ENCODE measurements around the gene CCDC190. TPM values are rescaled to one million over a fixed set of nuclear protein-coding genes. Genes with fewer than 3 reads are reported as not detected.
"Not testable (repeated sequence)": the region's sequence is repeated elsewhere in the genome, so short reads cannot be mapped to it uniquely, and the experiment has no call there.

The CCDC190 gene
- polyA plus RNA-seq, 3 donors: 0.10 TPM; not detected in 2

DNA sequence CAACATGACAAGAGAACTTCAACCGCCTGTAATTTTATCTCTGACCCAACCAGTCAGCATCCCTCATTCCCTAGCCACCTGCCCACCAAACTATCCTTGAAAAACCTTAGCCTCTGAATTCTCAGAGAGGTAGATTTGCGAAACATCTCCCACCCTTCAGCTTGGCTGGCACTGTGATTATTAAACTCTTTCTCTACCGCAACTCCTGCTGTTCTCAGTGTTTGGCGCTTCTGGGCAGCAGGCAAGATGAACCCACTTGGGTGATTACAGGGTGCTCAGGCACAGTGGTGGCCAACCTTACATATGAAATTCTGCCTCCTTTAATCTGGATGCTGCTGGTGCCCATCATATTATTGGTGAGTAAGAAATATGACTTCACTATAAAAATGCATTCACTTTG is 22.1 kb downstream of the CCDC190 start:
- no peak for DNase-seq (ENCODE audit: low read depth in 3 of 3, low spot score in 2 of 3)

DNA sequence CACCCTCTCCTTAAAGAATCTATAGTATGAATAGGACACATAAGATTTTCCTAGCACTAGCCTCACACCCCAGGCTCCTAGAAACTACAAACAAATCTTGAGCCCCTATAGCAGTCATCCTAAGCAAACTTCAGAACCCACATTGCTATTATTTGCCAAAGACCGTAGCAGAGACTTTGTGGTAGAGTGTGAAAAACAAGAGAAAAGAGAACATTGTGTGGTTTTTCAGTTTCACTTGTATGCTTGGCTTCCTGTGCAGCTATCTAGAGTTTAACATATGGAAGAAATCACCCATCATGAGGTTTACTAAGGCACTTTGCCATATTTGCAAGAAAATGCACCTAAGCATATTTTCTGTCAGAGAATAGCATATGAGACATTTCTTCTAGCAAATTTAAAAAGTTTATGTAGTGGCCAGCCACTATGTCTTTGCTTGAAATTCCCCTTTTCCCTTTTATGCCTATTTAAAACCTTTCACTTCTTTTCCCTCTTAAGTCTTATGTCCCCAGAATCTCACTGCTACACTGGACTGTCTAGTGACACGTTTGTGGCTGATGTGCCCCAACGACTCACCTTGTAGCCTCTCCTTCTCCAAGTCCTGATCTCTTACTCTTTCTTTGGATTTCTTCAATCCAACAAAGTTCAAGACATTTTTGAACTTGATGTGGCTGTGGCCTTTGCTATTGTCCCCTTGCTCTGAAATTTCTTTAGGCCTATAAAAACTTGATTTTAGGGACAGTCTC is 25.6 kb downstream of the CCDC190 start:
- no peak for DNase-seq (ENCODE audit: low read depth in 3 of 3, low spot score in 2 of 3)

DNA sequence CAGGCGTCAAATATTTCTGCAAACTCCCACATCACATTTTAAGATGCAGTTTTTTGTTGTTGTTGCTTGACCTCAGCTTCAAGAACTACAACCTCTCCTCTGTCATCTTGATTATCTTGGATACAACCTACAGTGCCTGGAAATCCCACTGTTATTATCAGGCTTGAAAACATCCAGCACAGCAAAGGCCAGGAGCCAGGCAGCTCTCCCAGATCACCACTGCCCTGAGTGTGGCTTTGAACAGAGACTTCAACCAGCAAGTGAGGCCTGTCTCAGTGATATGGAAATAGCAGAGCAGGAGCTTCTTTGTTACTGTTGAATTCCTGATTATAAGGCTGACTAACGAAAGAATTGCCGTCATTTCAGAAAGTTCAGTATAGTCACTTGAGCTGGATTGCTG is 28.5 kb downstream of the CCDC190 start:
- DNase-seq (ENCODE audit: low read depth in 3 of 3, low spot score in 2 of 3): no peak

DNA sequence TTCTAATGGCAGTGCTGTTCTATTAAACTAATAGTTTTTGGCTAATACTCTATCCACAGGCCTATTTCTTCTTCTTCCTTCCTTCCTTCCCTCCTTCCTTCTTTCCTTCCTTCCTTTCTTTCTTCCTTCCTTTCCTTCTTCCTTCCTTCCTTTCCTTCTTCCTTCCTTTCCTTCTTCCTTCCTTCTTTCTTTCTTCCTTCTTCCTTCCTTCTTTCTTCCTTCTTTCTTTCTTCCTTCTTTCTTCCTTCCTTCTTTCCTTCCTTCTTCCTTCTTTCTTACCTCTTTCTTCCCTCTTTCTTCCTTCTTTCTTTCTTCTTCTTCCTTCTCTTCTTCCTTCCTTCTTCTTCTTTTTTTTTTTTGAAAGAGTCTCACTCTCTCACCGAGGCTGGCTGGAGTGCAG is 31.7 kb downstream of the CCDC190 start:
- no peak for DNase-seq (ENCODE audit: low read depth in 3 of 3, low spot score in 2 of 3)

DNA sequence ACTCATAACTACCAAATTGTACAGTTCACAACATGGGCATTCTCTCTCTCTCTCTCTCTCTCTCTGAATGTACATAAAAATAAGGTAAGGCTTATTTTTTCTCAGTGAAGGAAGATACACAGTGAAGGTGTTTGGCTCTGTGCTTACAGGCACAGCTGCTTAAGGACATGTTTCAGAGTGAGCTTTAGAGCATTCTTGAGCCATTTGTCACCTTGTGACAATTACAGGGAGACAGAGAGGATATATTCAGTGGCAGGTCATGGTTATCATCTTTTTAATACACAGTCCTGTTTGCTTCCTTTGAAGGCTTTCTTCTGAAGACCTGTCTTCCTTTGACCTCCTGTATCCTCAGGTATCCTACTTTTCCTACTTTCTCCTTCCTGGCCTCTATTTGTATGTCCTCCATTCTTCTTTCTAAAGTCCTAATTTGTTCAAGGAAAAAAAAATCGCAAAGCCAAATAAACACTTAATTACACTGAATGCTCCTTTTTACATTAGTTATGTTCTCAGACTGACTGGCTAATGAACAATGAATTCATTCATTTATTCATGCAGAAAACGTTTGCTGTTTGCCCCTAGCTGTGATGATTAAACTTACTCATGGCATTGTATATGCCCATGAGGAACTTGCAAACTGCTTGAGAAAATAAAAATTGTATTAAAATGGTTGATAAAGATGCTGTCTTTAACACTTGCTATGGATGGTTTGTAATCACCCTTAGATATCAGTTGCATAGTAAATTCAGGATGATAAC is 37.0 kb downstream of the CCDC190 start:
- no peak for DNase-seq (ENCODE audit: low read depth in 3 of 3, low spot score in 2 of 3)

DNA sequence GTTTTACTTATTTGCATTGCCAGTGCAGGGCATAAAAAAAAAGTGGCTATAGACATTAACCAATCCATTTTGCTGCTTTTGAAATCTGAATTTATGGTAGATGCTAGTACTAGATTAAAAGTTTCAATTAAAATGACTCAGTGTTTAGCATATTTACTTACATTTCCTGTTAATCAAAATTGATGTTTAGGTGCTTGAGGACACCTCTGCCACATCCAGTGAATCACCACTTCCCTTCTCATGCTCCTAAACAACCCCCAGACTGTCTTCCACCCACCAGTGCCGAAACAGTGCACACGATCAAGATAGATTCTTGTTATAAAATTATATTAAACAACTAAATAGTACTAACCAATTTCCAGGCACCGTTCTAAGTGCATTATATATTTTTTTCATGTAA is 37.7 kb downstream of the CCDC190 start:
- DNase-seq (ENCODE audit: low read depth in 3 of 3, low spot score in 2 of 3): no peak

DNA sequence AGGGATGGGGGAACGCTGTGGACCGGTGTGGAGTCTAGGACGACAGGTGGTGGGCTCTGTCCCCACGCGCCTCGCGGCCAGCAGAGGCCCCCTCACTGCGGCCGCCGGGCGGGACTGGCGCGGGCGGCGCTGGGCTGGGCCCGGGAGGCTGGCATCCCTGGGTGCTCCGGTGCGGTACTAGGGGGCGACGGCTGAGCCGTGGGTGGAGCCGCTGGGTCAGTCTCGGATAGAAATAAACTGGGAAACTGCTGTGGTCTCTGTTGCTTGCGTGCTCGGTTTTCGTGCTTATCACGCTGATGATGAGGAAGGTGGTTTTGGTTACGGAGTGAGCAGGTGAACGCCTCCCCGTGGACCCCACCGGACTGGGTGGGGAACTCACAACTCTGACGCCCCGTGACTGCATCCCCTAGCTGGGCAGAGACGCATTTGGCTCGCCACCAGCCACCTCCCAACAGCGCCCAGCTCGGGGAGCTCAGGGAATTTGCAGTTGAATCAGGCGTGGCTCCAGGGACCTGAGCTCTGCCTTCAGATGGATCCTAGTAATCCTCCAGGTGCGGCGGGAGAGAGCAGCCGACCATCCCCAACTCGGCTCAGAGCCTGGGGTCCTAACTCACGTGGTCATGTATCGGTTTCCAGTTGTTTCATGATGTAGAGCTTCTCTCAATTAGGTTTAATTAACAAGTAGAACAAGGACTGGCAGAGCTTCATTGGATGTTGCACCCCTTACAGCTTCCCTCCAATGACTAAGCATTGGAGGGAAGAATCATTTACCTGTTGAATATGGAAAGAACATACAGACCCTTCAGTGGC is 38.4 kb downstream of the CCDC190 start:
- DNase-seq (ENCODE audit: low read depth in 3 of 3, low spot score in 2 of 3): no peak

DNA sequence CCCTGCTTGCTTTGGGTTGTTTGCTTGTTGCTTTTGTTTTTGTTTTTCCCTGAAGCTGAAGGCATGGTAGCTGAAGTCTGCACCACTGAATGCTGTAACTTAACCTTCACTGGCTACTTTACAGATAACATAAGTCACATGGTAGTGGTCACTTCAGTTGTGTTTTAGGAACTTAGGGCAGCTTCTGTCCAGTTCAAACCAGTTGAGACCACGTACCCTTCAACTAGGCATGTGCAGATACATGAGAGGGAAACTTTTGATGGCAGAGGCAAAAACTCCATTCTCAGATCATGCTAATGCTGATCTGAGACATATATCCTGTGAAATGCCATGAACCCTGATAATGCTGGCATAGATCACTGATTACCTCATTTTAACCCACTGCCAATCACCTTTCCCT is 42.3 kb downstream of the CCDC190 start:
- DNase-seq (ENCODE audit: low read depth in 3 of 3, low spot score in 2 of 3): not testable (repeated sequence)

DNA sequence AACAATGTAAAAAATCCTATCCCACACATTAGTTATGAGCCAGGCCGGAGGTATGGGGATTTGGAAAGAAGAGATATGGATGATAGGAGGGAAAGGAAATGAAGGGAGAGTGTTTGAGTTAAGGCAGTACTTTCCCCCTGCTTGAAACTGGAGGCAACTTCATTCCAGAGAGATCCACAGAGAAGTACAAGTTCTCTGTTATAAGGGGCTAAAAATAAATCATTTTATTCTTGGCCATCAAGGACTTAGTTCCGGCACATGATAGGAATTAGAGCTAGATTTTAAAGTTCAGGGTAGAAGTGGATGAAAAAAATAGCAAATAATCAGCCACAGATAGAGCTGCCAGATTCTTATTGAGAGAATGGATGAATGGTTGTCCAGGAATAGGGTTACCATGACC is 42.8 kb downstream of the CCDC190 start:
- not testable (repeated sequence) for DNase-seq (ENCODE audit: low read depth in 3 of 3, low spot score in 2 of 3)

DNA sequence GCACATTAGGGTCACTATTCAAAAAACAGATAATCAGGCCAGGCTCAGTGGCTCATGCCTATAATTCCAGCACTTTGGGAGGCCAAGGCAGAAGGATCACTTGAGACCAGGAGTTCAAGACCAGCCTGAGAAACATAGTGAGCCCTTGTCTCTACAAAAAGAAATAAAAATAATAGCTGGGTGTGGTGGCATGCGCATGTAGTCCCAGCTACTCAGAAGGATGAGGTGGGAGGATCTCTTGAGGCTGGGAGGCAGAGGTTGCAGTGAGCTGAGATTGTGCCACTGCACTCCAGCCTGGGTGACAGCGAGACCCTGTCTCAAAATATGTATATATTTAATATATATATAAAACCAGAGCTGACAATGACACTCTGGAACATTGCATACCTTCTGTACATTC is 48.6 kb downstream of the CCDC190 start:
- not testable (repeated sequence) for DNase-seq (ENCODE audit: low read depth in 3 of 3, low spot score in 2 of 3)

DNA sequence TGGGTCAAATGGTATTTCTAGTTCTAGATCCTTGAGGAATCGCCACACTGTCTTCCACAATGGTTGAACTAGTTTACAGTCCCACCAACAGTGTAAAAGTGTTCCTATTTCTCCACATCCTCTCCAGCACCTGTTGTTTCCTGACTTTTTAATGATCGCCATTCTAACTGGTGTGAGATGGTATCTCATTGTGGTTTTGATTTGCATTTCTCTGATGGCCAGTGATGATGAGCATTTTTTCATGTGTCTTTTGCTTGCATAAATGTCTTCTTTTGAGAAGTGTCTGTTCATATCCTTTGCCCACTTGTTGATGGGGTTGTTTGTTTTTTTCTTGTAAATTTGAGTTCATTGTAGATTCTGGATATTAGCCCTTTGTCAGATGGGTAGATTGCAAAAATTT is 53.5 kb downstream of the CCDC190 start:
- DNase-seq (ENCODE audit: low read depth in 3 of 3, low spot score in 2 of 3): not testable (repeated sequence)

Other genes starting within 250 kb of the CCDC190 start
- 10 to 100 TPM; 19.5 to 22.7 (median 22.6) TPM for gene DDR2, start 228.7 kb downstream of the CCDC190 start, polyA plus RNA-seq (ENCODE audit: insufficient read length in 3 of 3)
- 10 to 100 TPM; 17.6 to 19.3 (median 17.7) TPM for gene HSD17B7, start 70.5 kb downstream of the CCDC190 start, polyA plus RNA-seq (ENCODE audit: insufficient read length in 3 of 3)
- gene RGS4, start 208.2 kb upstream of the CCDC190 start, polyA plus RNA-seq (ENCODE audit: insufficient read length in 3 of 3): 10 to 100 TPM; 10.1 to 14.0 (median 13.5) TPM